GM12865 (cell line): ENCODE results near the gene RORB.

ENCODE experiments used
- DNase-seq: peaks from one replicate; pipeline ENCODE4 v3.0.0; 2010; ENCODE audit warnings: low read depth
- H3K4me3 ChIP-seq: 2 replicates; pipeline ENCODE4 v1.5.1; 2011; ENCODE audit warnings: mild to moderate bottlenecking, low read depth, low read length, control low read depth
- CTCF ChIP-seq: IDR thresholded peaks from 2 replicates; pipeline ENCODE4 v1.5.1; 2011; ENCODE audit warnings: low read length, control low read depth, low read depth, inconsistent platforms; ENCODE audit not compliant: insufficient read depth; ENCODE audit errors: missing control alignments

The RORB gene

DNA sequence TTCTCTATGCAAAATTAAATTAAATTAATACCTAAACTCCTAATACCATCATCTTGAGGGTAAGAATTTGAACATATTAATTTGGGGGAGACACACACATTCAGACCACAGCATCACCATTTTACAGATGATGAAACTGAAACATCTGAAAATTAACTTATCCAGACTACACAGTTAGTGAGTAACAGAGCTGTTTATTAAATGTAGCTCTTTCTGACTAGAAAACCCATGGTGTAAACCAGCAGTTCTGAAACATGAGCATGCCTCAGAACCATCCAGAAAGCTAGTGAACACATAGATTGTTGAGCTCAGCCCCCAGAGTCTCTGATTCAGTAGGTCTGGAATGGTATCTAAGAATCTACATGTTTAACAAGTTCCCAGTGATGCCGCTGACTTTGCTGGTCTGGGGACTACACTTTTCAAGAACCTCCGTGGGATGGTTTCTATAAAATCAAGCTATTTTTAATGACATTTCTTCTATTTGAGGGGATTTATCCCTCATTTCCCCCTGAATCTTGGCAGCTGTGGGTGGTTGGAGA, 113.5 kb downstream of the RORB start:
- DNase-seq, result no peak
- TF ChIP-seq CTCF, result no peak
- H3K4me3 ChIP-seq, result no peak overlapping the region

- no peak for DNase-seq
- no peak for TF ChIP-seq CTCF
- H3K4me3 ChIP-seq, result no peak overlapping the region
Observed at GRCh38 chr9:74630228-74630627, 133.1 kb downstream of the RORB start.

DNA sequence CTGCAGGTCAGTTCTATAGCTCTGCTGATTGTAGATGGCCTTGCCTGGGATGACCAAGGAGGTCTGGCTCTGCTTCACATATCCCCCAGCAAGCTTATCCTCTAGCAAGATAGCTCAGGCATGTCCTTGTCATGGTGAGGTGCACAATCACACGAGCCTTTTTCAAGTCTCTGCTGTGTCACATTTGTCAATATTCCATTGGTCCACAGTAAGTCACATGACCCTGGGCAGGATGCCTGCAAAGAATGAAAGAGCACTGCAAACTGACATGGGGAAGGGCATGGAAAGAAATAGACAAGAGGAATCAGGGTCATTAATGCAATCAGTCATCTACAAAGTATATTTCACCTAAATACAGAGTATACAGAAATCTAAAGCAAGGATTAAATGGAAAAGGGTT, 142.0 kb downstream of the RORB start:
- H3K4me3 ChIP-seq, result no peak overlapping the region
- TF ChIP-seq CTCF, result no peak
- DNase-seq, result peak; percentile 2

DNA sequence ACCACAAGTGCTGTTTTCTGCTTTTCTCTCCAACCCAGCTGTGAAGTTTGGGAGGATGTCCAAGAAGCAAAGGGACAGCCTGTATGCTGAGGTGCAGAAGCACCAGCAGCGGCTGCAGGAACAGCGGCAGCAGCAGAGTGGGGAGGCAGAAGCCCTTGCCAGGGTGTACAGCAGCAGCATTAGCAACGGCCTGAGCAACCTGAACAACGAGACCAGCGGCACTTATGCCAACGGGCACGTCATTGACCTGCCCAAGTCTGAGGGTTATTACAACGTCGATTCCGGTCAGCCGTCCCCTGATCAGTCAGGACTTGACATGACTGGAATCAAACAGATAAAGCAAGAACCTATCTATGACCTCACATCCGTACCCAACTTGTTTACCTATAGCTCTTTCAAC, 145.2 kb downstream of the RORB start:
- no peak overlapping the region for H3K4me3 ChIP-seq
- DNase-seq, result no peak
- TF ChIP-seq CTCF, result no peak

GRCh38 chr9:74643303-74643923, 146.3 kb downstream of the RORB start:
- H3K4me3 ChIP-seq, result no peak overlapping the region
- TF ChIP-seq CTCF, result no peak
- no peak for DNase-seq

- DNase-seq, result no peak
- H3K4me3 ChIP-seq, result no peak overlapping the region
- no peak for TF ChIP-seq CTCF
Observed at GRCh38 chr9:74644023-74644422, 146.9 kb downstream of the RORB start.
